H9 (cell line): ENCODE results near the gene DHRS13. TPM values are rescaled to one million over a fixed set of nuclear protein-coding genes. Genes with fewer than 3 reads are reported as not detected.

ENCODE experiments used
- DNase-seq: peaks from one replicate; pipeline ENCODE4 v3.0.0-alpha.2; 2017
- H2AFZ ChIP-seq: one replicate; pipeline ENCODE4 v1.6.1; 2013; ENCODE audit warnings: mild to moderate bottlenecking, low read length, control low read depth, moderate library complexity
- H2AK5ac ChIP-seq: 2 replicates; pipeline ENCODE4 v1.6.1; 2013; ENCODE audit warnings: low read length, control low read depth, mixed read lengths; ENCODE audit not compliant: insufficient read length
- H2BK120ac ChIP-seq: one replicate; pipeline ENCODE4 v1.6.1; 2013; ENCODE audit warnings: low read depth, mild to moderate bottlenecking, low read length, control low read depth, inconsistent platforms; ENCODE audit not compliant: poor library complexity, severe bottlenecking
- H2BK12ac ChIP-seq: 2 replicates; pipeline ENCODE4 v1.6.1; 2013; ENCODE audit warnings: low read length, control low read depth, mixed read lengths, low read depth; ENCODE audit not compliant: insufficient read length
- H2BK15ac ChIP-seq: 2 replicates; pipeline ENCODE4 v1.6.1; 2013; ENCODE audit warnings: low read depth, low read length, control low read depth
- H2BK20ac ChIP-seq: one replicate; pipeline ENCODE4 v1.6.1; 2013; ENCODE audit warnings: low read depth, mild to moderate bottlenecking, low read length, control low read depth, inconsistent platforms; ENCODE audit not compliant: poor library complexity, severe bottlenecking
- H2BK5ac ChIP-seq: 2 replicates; pipeline ENCODE4 v1.6.1; 2013; ENCODE audit warnings: low read length, control low read depth, mixed read lengths; ENCODE audit not compliant: insufficient read length
- H3K14ac ChIP-seq: 2 replicates; pipeline ENCODE4 v1.6.1; 2013; ENCODE audit warnings: low read length, control low read depth; ENCODE audit not compliant: insufficient read depth
- H3K18ac ChIP-seq: 2 replicates; pipeline ENCODE4 v1.6.1; 2013; ENCODE audit warnings: low read depth, mild to moderate bottlenecking, mixed read lengths, low read length, control low read depth; ENCODE audit not compliant: insufficient read length
- H3K23ac ChIP-seq: 2 replicates; pipeline ENCODE4 v1.6.1; 2013; ENCODE audit warnings: low read length, control low read depth, mixed read lengths, low read depth; ENCODE audit not compliant: insufficient read length
- H3K23me2 ChIP-seq: 2 replicates; pipeline ENCODE4 v1.6.1; 2013; ENCODE audit warnings: low read depth, mild to moderate bottlenecking, mixed read lengths, low read length, control low read depth; ENCODE audit not compliant: insufficient read length, poor library complexity, severe bottlenecking
- H3K27ac ChIP-seq: 2 replicates; pipeline ENCODE4 v1.5.1; 2013; ENCODE audit warnings: low read length, control low read depth, mixed read lengths, low read depth; ENCODE audit not compliant: insufficient read length
- H3K27me3 ChIP-seq: 2 replicates; pipeline ENCODE4 v1.6.1; 2013; ENCODE audit warnings: low read length, control low read depth, inconsistent platforms; ENCODE audit not compliant: insufficient read depth
- H3K4ac ChIP-seq: 2 replicates; pipeline ENCODE4 v1.6.1; 2013; ENCODE audit warnings: low read depth, mild to moderate bottlenecking, control low read depth, inconsistent platforms, low read length, moderate library complexity
- H3K4me1 ChIP-seq: 2 replicates; pipeline ENCODE4 v1.6.1; 2013; ENCODE audit warnings: low read length, control low read depth, inconsistent platforms; ENCODE audit not compliant: insufficient read depth
- H3K4me2 ChIP-seq: 2 replicates; pipeline ENCODE4 v1.6.1; 2013; ENCODE audit warnings: low read length, control low read depth, mixed read lengths; ENCODE audit not compliant: insufficient read length, insufficient read depth
- H3K56ac ChIP-seq: 2 replicates; pipeline ENCODE4 v1.6.1; 2013; ENCODE audit warnings: low read depth, mild to moderate bottlenecking, mixed read lengths, low read length, control low read depth; ENCODE audit not compliant: insufficient read length
- H3K79me1 ChIP-seq: 2 replicates; pipeline ENCODE4 v1.6.1; 2013; ENCODE audit warnings: low read depth, mild to moderate bottlenecking, moderate library complexity, low read length, control low read depth, inconsistent platforms; ENCODE audit not compliant: insufficient read depth, poor library complexity, severe bottlenecking
- H3K79me2 ChIP-seq: 2 replicates; pipeline ENCODE4 v1.6.1; 2013; ENCODE audit warnings: low read length, control low read depth, inconsistent platforms; ENCODE audit not compliant: insufficient read depth
- H3K9ac ChIP-seq: 2 replicates; pipeline ENCODE4 v1.6.1; 2013; ENCODE audit warnings: low read length, control low read depth, mixed read lengths; ENCODE audit not compliant: insufficient read length; ENCODE audit errors: extremely low read depth
- H3K9me3 ChIP-seq: one replicate; pipeline ENCODE4 v1.6.1; 2013; ENCODE audit warnings: low read depth, low read length, inconsistent platforms; ENCODE audit not compliant: control insufficient read depth
- H3T11ph ChIP-seq: one replicate; pipeline ENCODE4 v1.6.1; 2013; ENCODE audit warnings: mild to moderate bottlenecking, low read length, control low read depth, inconsistent platforms
- H4K20me1 ChIP-seq: one replicate; pipeline ENCODE4 v1.6.1; 2013; ENCODE audit not compliant: control insufficient read depth, insufficient read length, insufficient read depth
- H4K5ac ChIP-seq: 2 replicates; pipeline ENCODE4 v1.6.1; 2013; ENCODE audit warnings: low read depth, mild to moderate bottlenecking, mixed read lengths, low read length, control low read depth; ENCODE audit not compliant: insufficient read length
- H4K8ac ChIP-seq: replicated peaks from 2 replicates; pipeline ENCODE4 v1.6.1; 2013; ENCODE audit warnings: low read length, control low read depth, mixed read lengths, low read depth; ENCODE audit not compliant: insufficient read length
- H4K91ac ChIP-seq: 2 replicates; pipeline ENCODE4 v1.6.1; 2013; ENCODE audit warnings: low read depth, mild to moderate bottlenecking, moderate library complexity, mixed read lengths, low read length, control low read depth; ENCODE audit not compliant: insufficient read length
- H3K27ac Mint-ChIP-seq, 3 experiments: 2 replicates in 2 of 3; 3 replicates in 1 of 3; pipeline ENCODE4 v1.8.0; 2020 to 2021; ENCODE audit warnings: mixed read lengths in 3 of 3, mild to moderate bottlenecking in 1 of 3, moderate library complexity in 1 of 3
- H3K27me3 Mint-ChIP-seq: 2 replicates; pipeline ENCODE4 v1.8.0; 2021; ENCODE audit warnings: low read depth, mild to moderate bottlenecking, moderate library complexity, mixed read lengths
- H3K36me3 Mint-ChIP-seq, 3 experiments: 2 replicates in 2 of 3; 3 replicates in 1 of 3; pipeline ENCODE4 v1.8.0; 2020 to 2021; ENCODE audit warnings: low read depth in 3 of 3, mixed read lengths in 3 of 3; ENCODE audit not compliant: insufficient read depth in 1 of 3
- H3K4me1 Mint-ChIP-seq, 2 experiments: 2 replicates each; pipeline ENCODE4 v1.8.0; 2020; ENCODE audit warnings: mixed read lengths in 2 of 2
- H3K4me3 Mint-ChIP-seq, 2 experiments: 2 replicates in 1 of 2; 3 replicates in 1 of 2; pipeline ENCODE4 v1.8.0; 2020 to 2021; ENCODE audit warnings: mild to moderate bottlenecking in 2 of 2, mixed read lengths in 2 of 2, moderate library complexity in 1 of 2
- H3K9me3 Mint-ChIP-seq, 2 experiments: 2 replicates in 1 of 2; 3 replicates in 1 of 2; pipeline ENCODE4 v1.8.0; 2020; ENCODE audit warnings: mild to moderate bottlenecking in 2 of 2, mixed read lengths in 2 of 2, moderate library complexity in 1 of 2
- CTCF ChIP-seq: fragments of 200-600 bp; sonication (generic); conservative IDR thresholded peaks from 3 replicates; pipeline ENCODE4 v1.8.0; 2021; ENCODE audit warnings: antibody characterized with exemption, mild to moderate bottlenecking
- WGBS: extraction: QIAGEN DNeasy Blood & Tissue Kit; methylation state at CpG from one replicate; pipeline ENCODE4 v1.1.7; 2013; ENCODE audit warnings: missing lambda C conversion rate, low lambda C conversion rate, mixed read lengths; ENCODE audit not compliant: insufficient read length; ENCODE audit errors: extremely low coverage; 5-methylcytosine and 5-hydroxymethylcytosine counted together
- total RNA-seq: library from RNA; stranded (reverse); gene quantifications from 2 replicates; pipeline ENCODE4 v1.2.1, GENCODE V29; 2021

DHRS13 gene
- total RNA-seq, 1 experiment from 2014 or later, result 29.6 TPM

GRCh38 chr17:28873839-28874238 lies 29.0 kb downstream of the DHRS13 start:
- Histone ChIP-seq H4K20me1 (no peaks in the 10 kb centered on the region), H3K56ac (no peak overlapping the region), H2BK5ac (no peak overlapping the region), H2AK5ac (no peak overlapping the region), H3T11ph (no peak overlapping the region), H3K14ac (no peak overlapping the region), H2BK20ac (no peak overlapping the region), H3K23ac (no peak overlapping the region), H2AFZ (no peak overlapping the region), H3K9me3 (no peaks in the 10 kb centered on the region), H2BK12ac (no peak overlapping the region), H3K4me1 (no peaks in the 10 kb centered on the region), H4K91ac (no peak overlapping the region), H4K8ac (no peak overlapping the region), H3K9ac (no peak overlapping the region), H3K79me2 (no peaks in the 10 kb centered on the region), H3K27ac (no peak overlapping the region), H3K4me2 (no peak overlapping the region), H2BK120ac (no peak overlapping the region), H3K4ac (no peak overlapping the region), H2BK15ac (no peak overlapping the region), H3K18ac (no peak overlapping the region), H3K23me2 (no peaks in the 10 kb centered on the region), H4K5ac (no peak overlapping the region), H3K27me3 (no peaks in the 10 kb centered on the region), H3K79me1 (no peaks in the 10 kb centered on the region)
- DNase-seq, result no peak
- no peak for TF ChIP-seq CTCF
- H3K27ac Mint-ChIP-seq, result no peak overlapping the region
- H3K27me3 Mint-ChIP-seq, result peaks cover 9% of the 10 kb centered on the region
- no CpG with 5 or more reads among the region's 7 CpGs for WGBS
- peaks cover 8 to 14% (median 13%) of the 10 kb centered on the region in 3 experiments; a peak in 6 of 7 replicates for H3K36me3 Mint-ChIP-seq
- H3K4me3 Mint-ChIP-seq, result no peak overlapping the region; a peak in 1 of 5 replicates
- peaks cover 0 to 12% of the 10 kb centered on the region in 2 experiments; a peak in 2 of 4 replicates for H3K4me1 Mint-ChIP-seq
- peaks cover 4 to 6% of the 10 kb centered on the region in 2 experiments; a peak in 3 of 5 replicates for H3K9me3 Mint-ChIP-seq
